HG03439 (cell line): ENCODE measurements around the gene RNF212B.
"Not testable (repeated sequence)": the region's sequence is repeated elsewhere in the genome, so short reads cannot be mapped to it uniquely, and the experiment has no call there.

ENCODE experiments used
- ATAC-seq: cut with Tn5 transposase; IDR thresholded peaks from one replicate; pipeline ENCODE4 v1.9.1; 2021; ENCODE audit warnings: mild to moderate bottlenecking, moderate library complexity; ENCODE audit not compliant: unreplicated experiment

RNF212B gene

DNA sequence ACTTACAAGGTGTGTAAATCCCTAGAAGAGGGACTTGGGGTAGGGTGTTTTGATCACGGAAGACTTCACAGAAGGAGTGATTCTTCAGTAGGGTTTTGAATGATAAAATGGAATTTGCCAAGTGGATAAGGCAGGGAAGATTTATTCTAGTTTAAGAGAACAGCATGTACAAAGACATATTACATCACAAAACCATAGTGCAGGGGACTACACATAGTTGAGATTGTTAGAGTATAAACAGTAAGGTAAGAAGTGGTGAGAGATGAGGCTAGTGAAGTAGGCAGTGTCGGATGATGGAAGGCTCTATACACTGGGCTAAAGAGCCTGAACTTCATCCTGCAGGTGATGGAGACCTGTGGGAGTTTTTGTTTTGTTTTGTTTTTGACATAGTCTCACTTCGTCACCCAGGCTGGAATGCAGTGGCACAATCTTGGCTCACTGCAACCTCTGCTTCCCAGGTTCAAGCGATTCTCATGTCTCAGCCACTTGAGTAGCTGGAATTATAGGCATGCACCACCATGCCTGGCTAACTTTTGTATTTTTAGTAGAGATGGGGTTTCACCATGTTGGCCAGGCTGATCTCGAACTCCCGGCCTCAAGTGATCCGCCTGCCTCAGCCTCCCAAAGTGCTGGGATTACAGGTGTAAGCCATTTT lies 3.5 kb downstream of the RNF212B start:
- not testable (repeated sequence) for ATAC-seq

DNA sequence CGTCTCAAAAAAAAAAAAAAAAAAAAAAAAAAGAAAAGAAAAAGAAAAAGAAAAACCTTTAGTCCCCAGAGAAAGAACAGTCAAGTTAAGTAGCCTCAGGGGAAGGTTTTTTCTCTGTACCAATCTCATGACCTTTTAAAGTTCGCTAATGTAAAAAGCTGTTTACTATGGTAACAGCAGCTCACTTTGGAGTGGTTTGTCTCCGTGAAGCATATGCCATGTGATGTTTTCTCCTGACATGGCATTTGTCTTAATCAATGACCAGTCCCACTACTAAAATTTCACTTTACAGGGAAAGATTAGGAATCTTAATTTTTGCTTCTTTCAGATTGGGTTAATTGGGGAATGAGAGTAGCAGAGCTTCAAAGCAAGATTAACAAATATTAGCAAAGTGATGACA lies 4.3 kb downstream of the RNF212B start:
- no peak for ATAC-seq

DNA sequence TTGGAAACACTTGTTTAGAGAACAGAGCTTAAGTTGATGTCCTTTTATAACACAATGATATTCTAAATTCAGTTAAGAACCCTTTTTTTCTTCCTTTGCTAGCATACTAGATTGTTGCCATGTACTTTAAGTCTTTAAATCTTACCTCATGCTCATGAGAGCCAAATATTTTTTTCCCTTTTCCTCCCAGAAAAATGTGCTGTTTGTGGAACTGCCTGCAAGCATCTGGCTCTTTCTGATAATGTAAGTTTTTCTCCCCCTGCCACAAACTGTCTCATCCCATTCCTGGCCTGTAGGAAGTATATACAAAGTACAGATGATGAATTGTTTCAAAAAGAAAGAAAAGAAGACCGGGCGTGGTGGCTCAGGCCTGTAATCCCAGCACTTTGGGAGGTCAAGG lies 5.3 kb downstream of the RNF212B start:
- no peak for ATAC-seq

DNA sequence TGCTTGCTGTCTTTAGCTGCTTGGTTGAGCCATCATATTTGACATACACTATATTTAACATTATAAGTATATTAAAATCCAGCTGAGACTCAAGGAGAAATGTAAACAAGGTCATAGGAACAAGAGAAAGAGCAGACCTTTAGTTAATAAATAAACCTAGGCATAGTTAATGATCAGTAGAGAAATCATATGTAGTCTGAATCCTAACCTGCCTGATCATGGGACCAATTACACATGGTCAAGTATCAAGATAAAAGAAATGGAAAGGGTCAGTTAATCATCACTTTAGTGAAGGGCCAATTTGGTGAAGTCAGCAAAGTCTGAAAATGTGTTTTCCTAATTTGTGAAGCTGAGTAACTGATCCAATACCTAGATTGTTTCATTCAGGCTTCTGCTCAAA lies 7.5 kb downstream of the RNF212B start:
- ATAC-seq = no peak

DNA sequence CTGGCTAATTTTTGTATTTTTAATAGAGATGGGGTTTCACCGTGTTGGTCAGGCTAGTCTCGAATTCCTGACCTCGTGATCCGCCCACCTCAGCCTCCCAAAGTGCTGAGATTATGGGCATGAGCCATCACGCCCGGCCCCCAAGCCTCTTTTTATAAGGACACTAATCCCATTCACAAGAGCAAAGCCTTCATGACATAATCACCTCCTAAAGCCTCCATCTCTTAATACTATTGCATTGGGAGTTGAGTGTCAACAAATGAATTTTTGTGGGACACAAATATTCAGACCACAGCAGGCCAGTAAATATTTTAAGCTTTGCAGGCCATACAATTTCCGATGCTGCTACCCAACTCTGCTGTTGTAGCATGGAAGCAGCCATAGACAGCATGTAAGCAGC lies 10.9 kb downstream of the RNF212B start:
- ATAC-seq = no peak

DNA sequence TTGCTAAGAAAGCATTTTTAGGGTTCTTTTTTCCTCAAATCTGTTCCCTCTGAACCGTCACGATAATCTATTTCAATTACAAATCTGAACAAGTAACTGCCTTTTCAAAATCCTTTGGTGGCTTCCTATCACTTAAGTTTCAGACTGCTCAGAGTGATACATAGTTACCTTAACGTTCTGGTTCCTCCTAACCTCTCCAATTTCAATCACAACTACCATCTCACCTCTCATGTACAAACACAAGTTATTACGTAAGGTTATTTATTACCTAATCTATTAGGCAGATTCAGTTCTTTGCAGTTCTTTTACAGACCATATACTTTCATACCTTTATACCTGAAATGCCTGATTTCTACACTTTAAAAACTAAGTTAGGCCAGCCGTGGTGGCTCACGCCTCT lies 12.1 kb downstream of the RNF212B start:
- ATAC-seq = no peak

DNA sequence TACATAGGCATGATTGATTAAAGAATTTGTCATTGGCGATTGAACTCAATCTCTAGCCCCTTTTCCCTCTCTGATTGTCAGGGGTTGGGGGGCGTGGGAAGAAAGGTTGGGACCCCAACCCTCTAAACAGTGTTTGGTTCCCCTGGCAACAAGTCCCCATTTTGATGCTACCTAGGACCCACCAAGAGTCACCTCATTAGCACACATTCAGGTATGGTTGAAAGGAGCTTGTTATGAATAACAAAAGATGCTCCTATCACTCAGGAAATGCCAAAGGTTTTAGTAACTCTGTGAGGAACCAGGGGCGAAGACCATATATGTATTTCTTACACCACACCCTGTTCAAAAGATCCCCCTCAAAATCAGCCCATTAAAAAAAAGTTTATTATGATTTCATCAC lies 14.3 kb downstream of the RNF212B start:
- no peak for ATAC-seq

DNA sequence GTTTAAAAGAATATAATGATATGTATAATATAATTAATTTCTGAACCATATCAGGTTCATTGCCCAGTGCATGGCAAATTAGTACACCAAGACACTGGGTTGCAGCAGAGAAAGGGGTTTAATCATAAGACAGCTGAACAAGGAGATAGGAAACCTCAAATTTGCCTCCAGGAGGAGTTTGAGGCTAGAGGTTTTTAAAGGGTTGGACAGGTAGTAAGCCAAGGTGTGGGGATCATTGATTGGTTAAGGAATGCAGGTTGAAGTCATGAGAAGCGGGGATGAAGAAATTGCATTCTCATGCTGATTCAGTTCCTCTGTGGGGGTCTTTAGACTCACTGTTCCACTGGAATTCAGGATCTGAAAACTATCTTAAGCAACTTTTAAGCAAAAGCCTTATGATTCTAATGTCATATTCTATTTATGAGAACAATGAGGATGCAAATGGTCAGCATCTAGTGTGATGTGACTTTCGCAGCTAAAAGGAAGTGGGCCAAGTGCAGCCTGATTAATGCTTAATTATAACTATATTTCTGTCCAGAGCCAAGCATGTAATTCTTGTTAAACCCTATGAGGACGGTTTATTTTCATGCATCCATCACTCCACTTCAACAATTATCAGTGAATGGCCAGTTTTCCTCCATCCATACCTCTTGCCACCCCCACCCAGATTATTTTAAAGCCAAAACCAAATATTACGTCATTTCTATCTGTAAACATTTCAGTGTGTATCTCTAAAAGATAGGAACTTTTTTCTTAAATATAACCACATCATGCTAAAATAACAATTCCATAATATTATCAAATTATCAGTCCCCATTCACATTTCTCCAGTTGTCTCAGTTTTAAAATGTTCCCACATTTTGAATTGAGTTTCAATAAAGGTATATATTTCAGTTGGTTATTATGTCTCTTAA lies 14.9 kb downstream of the RNF212B start:
- ATAC-seq = no peak

DNA sequence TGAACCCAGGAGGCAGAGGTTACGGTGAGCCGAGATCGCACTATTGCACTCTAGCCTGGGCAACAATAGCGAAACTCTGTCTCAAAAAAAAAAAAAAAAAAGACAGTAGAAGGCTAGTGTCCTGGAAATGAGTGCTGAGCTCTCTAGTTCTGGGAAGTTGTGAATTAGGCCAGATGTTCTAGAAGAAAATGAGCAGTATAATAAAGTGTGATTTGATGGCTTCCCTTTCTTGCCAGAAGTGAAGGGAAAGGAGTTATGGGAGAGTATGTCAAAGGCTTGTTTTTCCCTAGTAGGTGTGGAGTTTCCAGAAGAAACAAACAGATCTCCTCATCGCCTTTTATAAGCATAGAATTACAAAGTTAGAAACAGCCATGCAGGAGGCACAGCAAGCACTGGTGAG lies 20.5 kb downstream of the RNF212B start:
- ATAC-seq = no peak

DNA sequence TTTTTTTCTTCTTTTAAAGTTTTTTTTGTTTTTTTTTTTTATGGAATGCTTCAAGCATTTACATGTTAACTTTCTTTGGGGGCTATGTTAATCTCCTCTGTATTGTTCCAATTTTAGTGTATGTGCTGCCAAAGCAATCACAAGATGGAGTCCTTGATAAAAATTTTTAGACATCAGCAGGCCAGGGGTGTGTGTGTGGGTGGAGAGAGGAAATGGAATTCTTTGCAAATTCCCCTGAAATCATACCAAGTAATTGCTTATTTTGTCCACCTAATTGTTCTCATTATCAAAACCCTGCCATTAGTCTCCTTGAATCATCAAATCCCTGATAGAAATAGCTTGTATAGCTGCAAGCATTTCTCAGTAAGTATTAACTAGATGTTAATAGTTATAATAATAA lies 21.7 kb downstream of the RNF212B start:
- ATAC-seq = no peak

DNA sequence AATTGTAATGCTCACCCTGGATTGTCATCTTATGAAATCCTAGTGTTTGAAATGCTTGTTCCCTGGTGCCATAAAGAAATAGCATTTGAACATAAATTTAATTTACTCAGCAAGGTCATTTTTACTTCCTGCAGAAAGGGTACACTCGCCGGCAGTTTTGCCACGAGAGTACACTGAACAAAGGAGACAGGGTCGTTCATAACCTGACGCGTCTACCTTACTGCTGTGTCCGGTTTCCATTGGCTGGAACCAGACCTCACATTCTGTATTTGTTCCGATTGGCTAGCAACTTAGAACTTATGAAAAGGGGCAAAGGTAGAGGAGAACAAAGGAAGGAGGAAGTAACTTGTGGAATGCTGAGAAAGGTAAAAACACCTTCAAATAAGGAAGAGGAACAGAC lies 23.1 kb downstream of the RNF212B start:
- ATAC-seq = not testable (repeated sequence)

DNA sequence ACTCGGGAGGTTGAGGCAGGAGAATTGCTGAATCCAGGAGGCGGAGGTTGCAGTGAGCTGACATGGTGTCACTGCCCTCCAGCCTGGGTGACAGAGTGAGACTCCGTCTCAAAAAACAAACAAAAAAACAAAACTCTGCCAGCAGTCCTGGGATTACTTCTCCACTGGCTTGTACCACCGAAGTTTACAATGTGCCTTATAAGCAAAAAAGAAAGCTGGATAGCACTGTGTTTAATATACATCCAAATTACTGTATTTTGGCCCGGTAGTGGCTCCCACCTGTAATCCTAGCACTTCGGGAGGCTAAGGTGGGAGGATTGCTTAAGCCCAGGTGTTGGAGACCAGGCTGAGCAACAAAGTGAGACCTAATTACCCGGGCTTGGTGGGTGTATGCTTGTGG lies 31.5 kb downstream of the RNF212B start:
- ATAC-seq = no peak

DNA sequence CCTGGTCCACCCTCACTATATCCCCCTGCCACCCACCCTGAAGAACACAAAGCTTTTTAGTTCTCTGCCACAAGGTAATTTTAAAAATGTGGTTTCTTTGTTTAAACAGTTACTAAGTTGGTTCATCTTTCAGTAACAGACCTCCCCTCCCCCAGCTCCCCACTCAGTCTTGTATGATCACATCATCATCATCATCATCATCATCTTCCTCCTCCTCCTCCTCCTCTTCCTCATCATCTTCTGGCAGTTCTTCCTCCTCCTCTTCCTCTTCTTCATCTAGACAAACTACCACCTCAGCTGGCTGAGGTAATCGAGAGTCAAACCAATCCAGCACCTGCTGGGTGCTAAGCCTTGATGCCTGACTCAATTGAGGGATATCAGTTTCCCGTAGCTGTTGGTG lies 37.7 kb downstream of the RNF212B start:
- ATAC-seq = no peak

DNA sequence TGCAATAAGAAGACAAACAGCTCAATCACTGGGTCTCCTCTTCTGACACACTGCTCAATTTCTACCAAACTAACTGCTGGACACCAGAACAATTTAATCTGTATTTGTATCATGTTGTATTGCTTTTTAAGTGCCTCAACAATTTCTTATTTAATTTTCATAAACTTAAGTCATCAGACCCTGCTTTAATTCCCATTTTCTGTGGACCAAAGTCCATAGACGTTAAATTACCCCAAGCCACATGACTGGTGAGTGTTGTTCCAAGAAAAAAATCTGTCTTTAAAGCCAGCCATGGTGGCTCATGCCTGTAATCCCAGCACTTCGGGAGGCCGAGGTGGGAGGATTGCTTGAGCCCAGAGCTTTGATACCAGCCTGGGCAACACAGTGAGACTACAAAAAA lies 39.5 kb downstream of the RNF212B start:
- ATAC-seq = no peak

DNA sequence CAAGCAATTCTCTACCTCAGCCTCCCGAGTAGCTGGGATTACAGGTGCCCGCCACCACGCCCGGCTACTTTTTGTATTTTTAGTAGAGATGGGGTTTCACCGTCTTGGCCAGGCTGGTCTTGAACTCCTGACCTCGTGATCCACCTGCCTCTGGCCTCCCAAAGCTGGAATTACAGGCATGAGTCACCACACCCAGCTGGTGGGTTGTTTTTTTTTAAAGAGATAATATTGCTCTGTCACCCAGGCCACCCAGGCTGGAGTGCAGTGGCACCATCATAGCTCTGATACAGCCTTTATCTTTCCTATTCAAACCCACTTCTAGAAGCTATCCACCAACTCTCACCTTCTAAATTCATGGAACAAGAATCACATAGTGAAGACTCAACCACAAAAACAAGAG lies 40.2 kb downstream of the RNF212B start:
- ATAC-seq = not testable (repeated sequence)

DNA sequence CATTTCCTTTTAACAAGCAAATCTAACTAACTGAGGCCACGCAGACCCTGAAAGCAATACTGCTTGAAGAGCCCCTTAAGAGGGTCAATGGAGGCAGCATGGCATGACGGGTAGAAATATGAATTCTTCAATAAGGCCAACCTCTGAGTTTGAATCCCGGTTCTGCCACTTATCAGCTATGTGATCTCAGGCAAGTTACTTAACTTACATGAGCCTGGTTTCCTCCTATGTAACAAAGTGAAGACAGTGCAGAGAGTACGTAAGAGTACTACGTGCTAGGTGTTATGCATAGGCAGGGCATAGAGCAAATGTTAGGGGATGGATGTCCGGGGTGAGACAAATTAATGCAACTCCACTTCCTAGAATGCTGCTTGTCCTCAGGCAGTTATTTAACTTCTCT lies 43.5 kb downstream of the RNF212B start:
- no peak for ATAC-seq

DNA sequence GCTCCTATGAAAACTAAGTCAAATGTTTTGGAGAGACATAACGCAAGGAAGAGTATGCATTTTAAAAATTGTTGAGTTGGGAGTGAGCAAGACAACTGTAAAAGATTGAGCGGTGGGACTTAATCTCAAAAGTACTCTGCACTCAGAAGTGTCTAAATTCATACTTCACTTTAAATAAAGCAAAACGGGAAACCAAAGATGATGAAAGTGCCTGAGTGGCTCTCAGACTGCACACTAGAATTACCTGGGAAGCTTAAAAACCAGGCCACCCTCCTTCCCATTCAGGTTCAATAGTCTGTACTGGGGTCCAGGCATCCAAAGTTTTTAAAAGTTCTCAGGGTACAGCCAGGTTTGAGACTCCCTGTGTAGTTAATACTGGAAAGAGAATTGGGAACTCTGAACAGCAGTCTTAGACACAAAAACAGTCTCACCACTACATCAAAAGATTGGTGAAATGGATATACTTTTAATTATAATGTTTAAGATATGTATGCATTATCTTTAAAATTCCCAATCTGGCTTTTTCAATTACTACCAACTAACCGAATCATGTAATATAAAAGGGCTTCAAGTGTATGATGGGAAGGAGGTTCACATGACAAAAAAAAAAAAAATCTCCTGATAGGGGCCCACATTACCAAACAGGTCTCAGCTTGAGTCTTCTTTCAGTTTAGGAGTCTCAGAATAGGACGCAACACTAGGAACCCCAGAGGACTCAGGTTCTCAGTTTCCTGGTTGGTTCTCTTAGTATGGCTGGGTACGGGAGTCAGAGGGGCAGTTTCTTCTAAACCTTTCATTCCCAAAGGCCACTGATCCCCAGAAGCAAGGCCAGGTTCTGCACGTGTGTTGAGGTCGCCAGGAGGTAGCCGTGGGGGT lies 47.2 kb downstream of the RNF212B start:
- ATAC-seq = no peak

DNA sequence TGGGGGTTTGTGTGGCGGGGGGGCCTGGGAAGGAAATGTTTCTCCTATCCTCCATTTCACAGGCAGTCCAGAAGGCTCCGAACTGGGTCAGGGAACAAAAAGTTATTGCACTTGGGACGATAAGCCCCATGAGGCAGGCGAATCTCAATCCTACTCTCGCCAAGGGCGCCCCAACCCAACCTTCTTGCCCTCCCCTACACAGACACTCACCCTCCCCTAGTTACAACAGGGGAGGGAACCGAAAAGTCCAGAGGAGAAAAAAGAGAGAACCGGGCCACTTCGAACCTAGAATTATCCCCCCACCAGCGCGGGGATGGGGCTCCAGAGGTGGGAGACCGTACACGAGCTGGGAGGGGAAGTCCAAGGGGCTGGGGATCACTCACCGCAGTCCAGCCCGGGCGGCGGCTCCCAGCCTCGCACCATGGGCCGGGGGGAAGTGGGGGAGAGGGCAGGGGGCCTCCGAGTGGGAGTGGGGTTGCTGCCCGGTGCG lies 47.8 kb downstream of the RNF212B start:
- peak; percentile 19 for ATAC-seq

DNA sequence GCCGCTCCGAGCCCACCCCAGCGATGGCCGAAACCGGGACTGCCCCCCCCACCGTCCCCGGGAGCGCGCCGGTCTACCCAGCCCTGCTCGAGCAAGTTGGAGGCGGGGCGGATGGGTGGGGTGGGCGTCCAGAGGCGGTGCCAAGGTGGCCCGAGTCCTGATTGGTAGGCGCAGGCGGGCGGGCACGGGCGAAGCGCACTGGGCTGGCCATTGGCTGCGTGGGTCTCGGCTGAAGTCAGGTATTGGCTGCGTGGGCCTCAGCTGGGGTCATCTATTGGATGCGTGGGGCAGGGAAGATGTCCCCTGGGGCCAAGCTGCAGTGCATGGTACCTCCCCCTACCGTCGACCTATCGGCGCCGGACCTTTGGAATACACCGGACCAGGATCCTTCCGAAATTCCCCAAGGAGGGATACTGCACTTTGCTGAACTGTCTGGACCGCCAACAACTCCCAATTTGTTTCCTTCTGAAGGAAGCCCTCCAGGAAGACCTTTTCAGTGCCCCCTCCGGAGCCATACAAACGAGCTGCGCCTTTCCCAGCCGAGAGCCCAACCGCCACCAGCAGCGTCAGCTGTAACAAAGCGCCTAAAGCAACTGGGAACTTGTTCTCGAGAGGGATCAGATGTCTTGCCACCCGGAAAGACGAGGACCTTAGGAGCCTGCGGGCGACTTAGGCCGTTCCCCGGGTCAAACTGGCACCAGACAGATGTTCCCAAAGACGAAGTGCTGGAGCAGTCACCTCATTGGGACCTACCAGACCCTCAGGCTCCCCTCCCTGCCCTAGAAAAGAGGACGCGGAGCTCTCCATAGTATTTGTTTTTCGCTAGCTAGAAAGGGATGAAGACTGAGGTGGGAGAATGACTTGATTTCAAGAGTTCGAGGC lies 48.5 kb downstream of the RNF212B start, which contains the start of gene HOMEZ:
Gene HOMEZ (minus strand): TSS at position 113 of the 882 bp plus-strand sequence. CDS start 180 bp downstream, outside the sequence.
- peak; percentile 97 for ATAC-seq

DNA sequence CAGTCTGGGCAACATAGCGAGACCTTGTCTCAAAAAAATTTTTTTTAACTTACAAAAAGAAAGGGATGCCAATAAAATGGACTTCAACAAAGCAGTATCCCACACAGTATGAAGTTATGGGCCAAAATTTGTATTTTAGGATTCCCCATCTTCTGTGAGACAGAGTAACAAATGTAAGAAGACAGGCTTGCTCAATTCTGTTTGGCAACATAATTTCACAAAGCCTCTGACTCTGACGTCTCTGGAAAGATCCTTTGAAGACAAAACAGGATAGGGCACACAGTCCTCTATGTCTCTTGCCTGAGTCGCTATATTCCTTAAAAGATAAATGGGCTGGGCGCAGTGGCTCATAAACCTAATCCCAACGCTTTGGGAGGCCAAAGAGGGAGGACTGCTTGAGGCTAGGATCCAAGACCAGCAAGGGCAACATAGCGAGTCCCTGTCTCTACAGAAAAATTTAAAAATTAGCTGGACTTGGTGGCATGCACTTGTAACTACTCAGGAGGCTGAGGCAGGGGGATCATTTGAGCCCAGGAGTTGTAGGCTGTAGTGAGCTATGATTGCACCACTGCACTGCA lies 49.3 kb downstream of the RNF212B start:
- ATAC-seq = no peak
